ENCODE results near the gene PLPPR4. TPM values are rescaled to one million over a fixed set of nuclear protein-coding genes. Genes with fewer than 3 reads are reported as not detected.

The PLPPR4 gene
- total and polyA plus RNA-seq, 4 donors = 0.02 to 0.61 (median 0.19) TPM

DNA sequence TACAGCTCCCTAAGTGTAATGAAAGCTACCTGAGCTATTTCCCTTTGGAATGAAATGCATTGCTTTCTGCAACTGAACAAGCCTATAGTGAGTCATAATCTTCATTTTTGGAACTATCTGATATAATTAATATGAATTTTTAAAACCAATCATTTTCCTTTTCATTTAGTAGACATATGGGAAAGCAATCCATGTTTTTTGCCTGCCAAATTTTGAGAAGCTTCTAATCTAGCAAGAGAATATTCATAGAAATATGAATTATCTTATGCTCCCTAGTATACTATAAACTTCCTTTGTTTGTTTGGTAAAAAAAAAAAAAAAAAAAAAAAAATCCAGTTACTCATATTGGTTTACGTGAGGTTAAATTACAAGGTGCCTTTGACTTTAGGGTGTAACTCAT, 68.3 kb downstream of the PLPPR4 start:
- Histone ChIP-seq H3K9ac (ENCODE audit: low read depth in 1 of 2, low read length in 2 of 2) (no peak overlapping the region), H3K36me3 (ENCODE audit: control insufficient read depth in 4 of 4, insufficient read depth in 3 of 4, low read depth in 1 of 4, low read length in 3 of 4) (no peaks in the 10 kb centered on the region), H3K27me3 (ENCODE audit: control insufficient read depth in 4 of 4, insufficient read depth in 4 of 4, low read length in 3 of 4) (no peaks in the 10 kb centered on the region), H3K4me3 (ENCODE audit: low read depth in 1 of 3, low read length in 3 of 3) (no peak overlapping the region), H3K27ac (ENCODE audit: low read depth in 1 of 2, low read length in 2 of 2) (no peak overlapping the region), H3K4me1 (ENCODE audit: control insufficient read depth in 4 of 4, insufficient read depth in 4 of 4, low read length in 3 of 4) (no peaks in the 10 kb centered on the region), H3K9me3 (ENCODE audit: control insufficient read depth in 4 of 4, low read length in 3 of 4) (no peaks in the 10 kb centered on the region)
- TF ChIP-seq, protein P1, sequence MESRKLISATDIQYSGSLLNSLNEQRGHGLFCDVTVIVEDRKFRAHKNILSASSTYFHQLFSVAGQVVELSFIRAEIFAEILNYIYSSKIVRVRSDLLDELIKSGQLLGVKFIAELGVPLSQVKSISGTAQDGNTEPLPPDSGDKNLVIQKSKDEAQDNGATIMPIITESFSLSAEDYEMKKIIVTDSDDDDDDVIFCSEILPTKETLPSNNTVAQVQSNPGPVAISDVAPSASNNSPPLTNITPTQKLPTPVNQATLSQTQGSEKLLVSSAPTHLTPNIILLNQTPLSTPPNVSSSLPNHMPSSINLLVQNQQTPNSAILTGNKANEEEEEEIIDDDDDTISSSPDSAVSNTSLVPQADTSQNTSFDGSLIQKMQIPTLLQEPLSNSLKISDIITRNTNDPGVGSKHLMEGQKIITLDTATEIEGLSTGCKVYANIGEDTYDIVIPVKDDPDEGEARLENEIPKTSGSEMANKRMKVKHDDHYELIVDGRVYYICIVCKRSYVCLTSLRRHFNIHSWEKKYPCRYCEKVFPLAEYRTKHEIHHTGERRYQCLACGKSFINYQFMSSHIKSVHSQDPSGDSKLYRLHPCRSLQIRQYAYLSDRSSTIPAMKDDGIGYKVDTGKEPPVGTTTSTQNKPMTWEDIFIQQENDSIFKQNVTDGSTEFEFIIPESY (IDR thresholded peaks at IDR 0.05) = no peak
- TF ChIP-seq YY1 (IDR thresholded peaks at IDR 0.05) = no peak
- TF ChIP-seq, protein P2, sequence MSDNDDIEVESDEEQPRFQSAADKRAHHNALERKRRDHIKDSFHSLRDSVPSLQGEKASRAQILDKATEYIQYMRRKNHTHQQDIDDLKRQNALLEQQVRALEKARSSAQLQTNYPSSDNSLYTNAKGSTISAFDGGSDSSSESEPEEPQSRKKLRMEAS (IDR thresholded peaks at IDR 0.05) = no peak
- TF ChIP-seq SP1 (IDR thresholded peaks at IDR 0.05) = no peak
- TF ChIP-seq EGR1 (IDR thresholded peaks at IDR 0.05; ENCODE audit: low read depth in 2 of 2) = no peak
- TF ChIP-seq FOXA2 (IDR thresholded peaks at IDR 0.05) = no peak
- TF ChIP-seq RXRA (IDR thresholded peaks at IDR 0.05) = no peak
- TF ChIP-seq GABPA (IDR thresholded peaks at IDR 0.05 in 1 of 2, conservative IDR thresholded peaks at IDR 0.05 in 1 of 2) = no peak
- TF ChIP-seq TAF1 (conservative IDR thresholded peaks at IDR 0.05) = no peak
- TF ChIP-seq, protein P3, sequence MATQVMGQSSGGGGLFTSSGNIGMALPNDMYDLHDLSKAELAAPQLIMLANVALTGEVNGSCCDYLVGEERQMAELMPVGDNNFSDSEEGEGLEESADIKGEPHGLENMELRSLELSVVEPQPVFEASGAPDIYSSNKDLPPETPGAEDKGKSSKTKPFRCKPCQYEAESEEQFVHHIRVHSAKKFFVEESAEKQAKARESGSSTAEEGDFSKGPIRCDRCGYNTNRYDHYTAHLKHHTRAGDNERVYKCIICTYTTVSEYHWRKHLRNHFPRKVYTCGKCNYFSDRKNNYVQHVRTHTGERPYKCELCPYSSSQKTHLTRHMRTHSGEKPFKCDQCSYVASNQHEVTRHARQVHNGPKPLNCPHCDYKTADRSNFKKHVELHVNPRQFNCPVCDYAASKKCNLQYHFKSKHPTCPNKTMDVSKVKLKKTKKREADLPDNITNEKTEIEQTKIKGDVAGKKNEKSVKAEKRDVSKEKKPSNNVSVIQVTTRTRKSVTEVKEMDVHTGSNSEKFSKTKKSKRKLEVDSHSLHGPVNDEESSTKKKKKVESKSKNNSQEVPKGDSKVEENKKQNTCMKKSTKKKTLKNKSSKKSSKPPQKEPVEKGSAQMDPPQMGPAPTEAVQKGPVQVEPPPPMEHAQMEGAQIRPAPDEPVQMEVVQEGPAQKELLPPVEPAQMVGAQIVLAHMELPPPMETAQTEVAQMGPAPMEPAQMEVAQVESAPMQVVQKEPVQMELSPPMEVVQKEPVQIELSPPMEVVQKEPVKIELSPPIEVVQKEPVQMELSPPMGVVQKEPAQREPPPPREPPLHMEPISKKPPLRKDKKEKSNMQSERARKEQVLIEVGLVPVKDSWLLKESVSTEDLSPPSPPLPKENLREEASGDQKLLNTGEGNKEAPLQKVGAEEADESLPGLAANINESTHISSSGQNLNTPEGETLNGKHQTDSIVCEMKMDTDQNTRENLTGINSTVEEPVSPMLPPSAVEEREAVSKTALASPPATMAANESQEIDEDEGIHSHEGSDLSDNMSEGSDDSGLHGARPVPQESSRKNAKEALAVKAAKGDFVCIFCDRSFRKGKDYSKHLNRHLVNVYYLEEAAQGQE (IDR thresholded peaks at IDR 0.05) = no peak
- TF ChIP-seq HNF4G (IDR thresholded peaks at IDR 0.05) = no peak
- no peak for TF ChIP-seq RAD21 (IDR thresholded peaks at IDR 0.05)
- TF ChIP-seq NR2F2 (IDR thresholded peaks at IDR 0.05) = no peak
- no peak for TF ChIP-seq JUND (IDR thresholded peaks at IDR 0.05)
- no peak for TF ChIP-seq FOXA1 (IDR thresholded peaks at IDR 0.05)
- TF ChIP-seq, protein P4, sequence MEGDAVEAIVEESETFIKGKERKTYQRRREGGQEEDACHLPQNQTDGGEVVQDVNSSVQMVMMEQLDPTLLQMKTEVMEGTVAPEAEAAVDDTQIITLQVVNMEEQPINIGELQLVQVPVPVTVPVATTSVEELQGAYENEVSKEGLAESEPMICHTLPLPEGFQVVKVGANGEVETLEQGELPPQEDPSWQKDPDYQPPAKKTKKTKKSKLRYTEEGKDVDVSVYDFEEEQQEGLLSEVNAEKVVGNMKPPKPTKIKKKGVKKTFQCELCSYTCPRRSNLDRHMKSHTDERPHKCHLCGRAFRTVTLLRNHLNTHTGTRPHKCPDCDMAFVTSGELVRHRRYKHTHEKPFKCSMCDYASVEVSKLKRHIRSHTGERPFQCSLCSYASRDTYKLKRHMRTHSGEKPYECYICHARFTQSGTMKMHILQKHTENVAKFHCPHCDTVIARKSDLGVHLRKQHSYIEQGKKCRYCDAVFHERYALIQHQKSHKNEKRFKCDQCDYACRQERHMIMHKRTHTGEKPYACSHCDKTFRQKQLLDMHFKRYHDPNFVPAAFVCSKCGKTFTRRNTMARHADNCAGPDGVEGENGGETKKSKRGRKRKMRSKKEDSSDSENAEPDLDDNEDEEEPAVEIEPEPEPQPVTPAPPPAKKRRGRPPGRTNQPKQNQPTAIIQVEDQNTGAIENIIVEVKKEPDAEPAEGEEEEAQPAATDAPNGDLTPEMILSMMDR (IDR thresholded peaks at IDR 0.05; ENCODE audit: low read depth, low read length, missing input control) = no peak
- WGBS = 91% methylated on average over 1 of the region's 1 CpG
- DNase-seq (ENCODE audit: low spot score) = no peak

DNA sequence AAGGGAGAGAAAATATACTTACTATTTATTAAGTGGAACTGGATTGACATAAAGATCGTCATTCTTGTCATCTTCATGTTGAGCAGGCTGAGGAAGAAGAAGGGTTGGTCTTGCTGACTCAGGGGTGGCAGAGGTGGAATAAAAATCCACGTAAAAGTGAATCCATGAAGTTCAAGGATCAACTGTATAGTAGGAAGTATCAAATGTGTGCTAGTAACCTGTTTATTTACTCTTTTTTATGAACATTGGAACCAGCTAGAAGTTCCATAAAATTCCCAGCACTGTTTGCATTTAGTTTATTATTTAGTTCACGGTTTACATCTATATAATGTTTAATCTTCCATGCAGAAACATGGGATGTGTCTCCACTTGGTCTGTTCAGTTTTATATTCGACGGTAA, 70.7 kb downstream of the PLPPR4 start:
- H3K36me3 ChIP-seq (ENCODE audit: control insufficient read depth in 4 of 4, insufficient read depth in 3 of 4, low read depth in 1 of 4, low read length in 3 of 4) = no peaks in the 10 kb centered on the region
- no peaks in the 10 kb centered on the region for H3K4me1 ChIP-seq (ENCODE audit: control insufficient read depth in 4 of 4, insufficient read depth in 4 of 4, low read length in 3 of 4)
- 61% methylated on average over 5 of the region's 5 CpGs for WGBS

More for the DNA sequence above, 70.7 kb downstream of the PLPPR4 start:
- Histone ChIP-seq H3K4me3 (ENCODE audit: low read depth in 1 of 3, low read length in 3 of 3) (no peak overlapping the region), H3K27ac (ENCODE audit: low read depth in 1 of 2, low read length in 2 of 2) (no peak overlapping the region), H3K9ac (ENCODE audit: low read depth in 1 of 2, low read length in 2 of 2) (no peak overlapping the region), H3K9me3 (ENCODE audit: control insufficient read depth in 4 of 4, low read length in 3 of 4) (no peaks in the 10 kb centered on the region), H3K27me3 (ENCODE audit: control insufficient read depth in 4 of 4, insufficient read depth in 4 of 4, low read length in 3 of 4) (no peaks in the 10 kb centered on the region)
- TF ChIP-seq, protein P3 (IDR thresholded peaks at IDR 0.05) = no peak
- DNase-seq (ENCODE audit: low spot score) = no peak

Measured in liver (tissue), 9 donors.